ENCODE data around the gene PIGO.
A peak's percentile ranks its signal among the peaks of the same experiment; 100 is the strongest.

Gene PIGO

DNA sequence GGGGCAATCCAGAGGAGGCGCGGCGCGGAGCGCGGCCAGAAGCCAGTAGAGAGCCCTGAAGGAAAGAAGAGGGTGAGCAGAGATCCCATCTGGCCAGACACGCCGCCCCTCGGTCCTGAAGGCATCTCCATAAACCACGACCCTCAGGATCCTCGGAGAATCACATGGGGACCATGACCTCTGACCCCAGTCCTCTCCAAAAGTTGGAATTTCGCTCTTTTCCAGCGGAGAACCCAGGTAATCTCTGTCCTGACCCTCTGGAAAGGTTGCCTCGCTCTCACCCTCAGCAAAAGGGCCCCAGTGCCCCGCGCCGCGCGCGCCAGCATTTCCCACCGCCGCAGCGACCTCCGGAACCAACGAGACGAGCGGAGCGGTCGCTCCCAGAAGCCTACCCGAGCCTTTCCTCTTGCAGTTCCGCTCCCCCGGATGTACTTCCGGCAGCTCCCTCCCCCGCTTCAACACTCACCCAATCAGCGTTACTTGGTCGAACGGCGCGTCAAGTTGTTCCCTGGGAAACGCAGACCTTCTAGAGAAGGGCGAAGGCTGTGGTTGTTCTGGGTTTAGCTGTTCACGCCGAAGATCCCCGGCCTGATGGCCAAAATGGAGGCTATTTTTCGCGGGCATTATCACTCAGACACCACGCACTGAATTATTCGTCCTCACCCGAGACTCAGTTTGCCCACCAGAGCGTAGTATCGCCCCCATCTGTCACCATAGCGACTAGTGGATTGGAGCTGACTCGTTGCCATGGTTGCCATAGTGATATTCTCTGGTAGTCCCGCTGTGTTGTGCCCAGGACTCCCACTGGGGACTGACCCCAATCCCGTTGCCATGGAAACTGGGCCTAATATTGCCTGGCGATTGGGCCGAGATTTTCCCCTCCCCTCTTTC is 6.6 kb upstream of the PIGO start, which contains the start of gene STOML2:
STOML2 (minus strand) TSS at position 363 of the 891 bp plus-strand sequence; CDS start at position 326, 37 bp downstream.
- TF ChIP-seq, protein P1, sequence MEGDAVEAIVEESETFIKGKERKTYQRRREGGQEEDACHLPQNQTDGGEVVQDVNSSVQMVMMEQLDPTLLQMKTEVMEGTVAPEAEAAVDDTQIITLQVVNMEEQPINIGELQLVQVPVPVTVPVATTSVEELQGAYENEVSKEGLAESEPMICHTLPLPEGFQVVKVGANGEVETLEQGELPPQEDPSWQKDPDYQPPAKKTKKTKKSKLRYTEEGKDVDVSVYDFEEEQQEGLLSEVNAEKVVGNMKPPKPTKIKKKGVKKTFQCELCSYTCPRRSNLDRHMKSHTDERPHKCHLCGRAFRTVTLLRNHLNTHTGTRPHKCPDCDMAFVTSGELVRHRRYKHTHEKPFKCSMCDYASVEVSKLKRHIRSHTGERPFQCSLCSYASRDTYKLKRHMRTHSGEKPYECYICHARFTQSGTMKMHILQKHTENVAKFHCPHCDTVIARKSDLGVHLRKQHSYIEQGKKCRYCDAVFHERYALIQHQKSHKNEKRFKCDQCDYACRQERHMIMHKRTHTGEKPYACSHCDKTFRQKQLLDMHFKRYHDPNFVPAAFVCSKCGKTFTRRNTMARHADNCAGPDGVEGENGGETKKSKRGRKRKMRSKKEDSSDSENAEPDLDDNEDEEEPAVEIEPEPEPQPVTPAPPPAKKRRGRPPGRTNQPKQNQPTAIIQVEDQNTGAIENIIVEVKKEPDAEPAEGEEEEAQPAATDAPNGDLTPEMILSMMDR (IDR thresholded peaks at IDR 0.05; ENCODE audit: control insufficient read depth, insufficient read depth, low read depth, low read length, missing control alignments) = no peak
- peak; percentile 85 for DNase-seq (ENCODE audit: low read depth)
- peak within 1 kb of the TSS; percentile 52 for H3K4me3 ChIP-seq (ENCODE audit: control insufficient read depth, low read depth, low read length)

- H3K4me3 ChIP-seq (ENCODE audit: control insufficient read depth, low read depth, low read length) = peak overlapping the region; percentile 52
- no peak for DNase-seq (ENCODE audit: low read depth)
- TF ChIP-seq, protein P1 (IDR thresholded peaks at IDR 0.05; ENCODE audit: control insufficient read depth, insufficient read depth, low read depth, low read length, missing control alignments) = no peak
These were observed 6.0 kb upstream of the PIGO start for GRCh38 chr9:35102465-35102768.

DNA sequence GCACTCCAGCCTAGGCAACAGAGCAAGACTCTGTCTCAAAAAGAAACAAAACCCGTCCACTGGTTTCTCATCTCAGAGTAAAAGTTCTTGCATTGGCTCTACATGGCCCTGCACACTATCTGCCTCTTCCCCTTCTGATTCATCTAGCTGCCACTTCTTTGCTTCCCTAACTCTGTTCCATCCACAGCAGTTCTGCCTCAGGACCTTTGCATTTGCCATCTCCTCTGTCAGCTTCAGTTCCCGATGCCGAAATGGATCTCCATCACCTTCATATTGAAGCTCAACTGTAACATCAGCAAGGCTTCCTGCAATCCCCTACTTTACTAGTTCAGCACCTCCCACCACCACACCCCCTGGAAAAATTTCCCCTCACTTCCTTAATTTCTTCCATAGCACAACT is 1.2 kb upstream of the PIGO start:
- H3K4me3 ChIP-seq (ENCODE audit: control insufficient read depth, low read depth, low read length) = no peak overlapping the region
- TF ChIP-seq, protein P1 (IDR thresholded peaks at IDR 0.05; ENCODE audit: control insufficient read depth, insufficient read depth, low read depth, low read length, missing control alignments) = no peak
- DNase-seq (ENCODE audit: low read depth) = no peak

GRCh38 chr9:35091536-35091935 is 4.9 kb downstream of the PIGO start:
- no peak for DNase-seq (ENCODE audit: low read depth)
- TF ChIP-seq, protein P1 (IDR thresholded peaks at IDR 0.05; ENCODE audit: control insufficient read depth, insufficient read depth, low read depth, low read length, missing control alignments) = no peak
- H3K4me3 ChIP-seq (ENCODE audit: control insufficient read depth, low read depth, low read length) = no peak overlapping the region

GRCh38 chr9:35089434-35089833 is 7.0 kb downstream of the PIGO start:
- no peak for DNase-seq (ENCODE audit: low read depth)
- H3K4me3 ChIP-seq (ENCODE audit: control insufficient read depth, low read depth, low read length) = no peak overlapping the region
- TF ChIP-seq, protein P1 (IDR thresholded peaks at IDR 0.05; ENCODE audit: control insufficient read depth, insufficient read depth, low read depth, low read length, missing control alignments) = no peak

DNA sequence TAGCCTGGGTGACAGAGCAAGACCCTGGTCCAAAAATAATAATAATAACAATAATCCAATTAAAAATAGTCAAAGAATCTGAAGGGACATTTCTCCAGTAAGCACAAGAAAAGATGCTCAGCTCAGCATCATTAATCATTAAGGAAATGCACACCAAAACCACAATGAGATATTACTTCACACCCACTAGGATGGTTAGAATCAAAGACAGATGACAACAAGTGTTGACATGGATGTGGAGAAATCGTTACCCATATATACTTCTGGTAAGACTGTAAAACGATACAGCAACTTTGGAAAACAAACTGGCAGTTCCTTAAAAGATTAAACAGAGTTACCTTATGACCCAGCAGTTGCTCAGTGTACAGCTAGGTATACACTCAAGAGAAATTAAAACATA is 11.3 kb downstream of the PIGO start:
- TF ChIP-seq, protein P1 (IDR thresholded peaks at IDR 0.05; ENCODE audit: control insufficient read depth, insufficient read depth, low read depth, low read length, missing control alignments) = no peak
- DNase-seq (ENCODE audit: low read depth) = no peak
- no peak overlapping the region for H3K4me3 ChIP-seq (ENCODE audit: control insufficient read depth, low read depth, low read length)
